DND-41 (cell line): Measurements from ENCODE around the gene ZNF175.

Experiments used
- ATAC-seq: fragments of 200-7000 bp; cut with Tn5 transposase; 3 replicates; pipeline ENCODE4 v1.9.1; 2021; ENCODE audit warnings: low read depth; ENCODE audit not compliant: insufficient read depth
- DNase-seq: peaks from one replicate; pipeline ENCODE4 v3.0.0-alpha.2; 2020
- H2AFZ ChIP-seq: 2 replicates; pipeline ENCODE4 v1.6.0; 2012; ENCODE audit warnings: low read depth, low read length
- H3K27ac ChIP-seq: 2 replicates; pipeline ENCODE4 v1.5.1; 2012; ENCODE audit warnings: low read length, inconsistent platforms
- H3K27me3 ChIP-seq: fragments of 200-600 bp; sonication (generic); 2 replicates; pipeline ENCODE4 v1.6.0; 2012; ENCODE audit warnings: low read length, mild to moderate bottlenecking, inconsistent platforms; ENCODE audit not compliant: insufficient read depth, poor library complexity
- H3K36me3 ChIP-seq: 2 replicates; pipeline ENCODE4 v1.5.1; 2012; ENCODE audit warnings: low read length, inconsistent platforms; ENCODE audit not compliant: insufficient read depth
- H3K4me1 ChIP-seq: 2 replicates; pipeline ENCODE4 v1.5.1; 2012; ENCODE audit warnings: mild to moderate bottlenecking, low read length; ENCODE audit not compliant: insufficient read depth
- H3K4me2 ChIP-seq: 2 replicates; pipeline ENCODE4 v1.6.0; 2012; ENCODE audit warnings: mild to moderate bottlenecking, moderate library complexity, low read length, inconsistent platforms; ENCODE audit not compliant: insufficient read depth
- H3K4me3 ChIP-seq, 2 experiments: fragments of 200-600 bp in 1 of 2; shearing (Covaris generic) in 1 of 2; 2 replicates each; pipeline ENCODE4 v1.5.1; 2012 to 2016; ENCODE audit warnings: inconsistent platforms in 2 of 2, low read length in 2 of 2, mild to moderate bottlenecking in 2 of 2, low read depth in 1 of 2, moderate library complexity in 1 of 2
- H3K79me2 ChIP-seq: 2 replicates; pipeline ENCODE4 v1.6.0; 2012; ENCODE audit warnings: low read length, inconsistent platforms; ENCODE audit not compliant: insufficient read depth
- H3K9ac ChIP-seq: 2 replicates; pipeline ENCODE4 v1.6.0; 2012; ENCODE audit warnings: low read depth, mild to moderate bottlenecking, inconsistent platforms, low read length, moderate library complexity
- H3K9me3 ChIP-seq: 2 replicates; pipeline ENCODE4 v1.5.1; 2012; ENCODE audit warnings: low read length, moderate library complexity, mild to moderate bottlenecking, inconsistent platforms; ENCODE audit not compliant: insufficient read depth, severe bottlenecking
- H4K20me1 ChIP-seq: 2 replicates; pipeline ENCODE4 v1.6.0; 2012; ENCODE audit warnings: low read length; ENCODE audit not compliant: insufficient read depth
- EZH2 ChIP-seq: IDR thresholded peaks from 3 replicates; pipeline ENCODE4 v1.6.1; 2012; ENCODE audit warnings: borderline replicate concordance, low read depth, mild to moderate bottlenecking, moderate library complexity, low read length, inconsistent platforms; ENCODE audit not compliant: severe bottlenecking
- TF ChIP-seq, protein P1 (sequence below): IDR thresholded peaks from 2 replicates; pipeline ENCODE4 v1.5.1; 2012; ENCODE audit warnings: borderline replicate concordance, low read length, moderate library complexity, mild to moderate bottlenecking; ENCODE audit not compliant: poor library complexity, severe bottlenecking; ENCODE audit errors: extremely low read depth

The ZNF175 gene

DNA sequence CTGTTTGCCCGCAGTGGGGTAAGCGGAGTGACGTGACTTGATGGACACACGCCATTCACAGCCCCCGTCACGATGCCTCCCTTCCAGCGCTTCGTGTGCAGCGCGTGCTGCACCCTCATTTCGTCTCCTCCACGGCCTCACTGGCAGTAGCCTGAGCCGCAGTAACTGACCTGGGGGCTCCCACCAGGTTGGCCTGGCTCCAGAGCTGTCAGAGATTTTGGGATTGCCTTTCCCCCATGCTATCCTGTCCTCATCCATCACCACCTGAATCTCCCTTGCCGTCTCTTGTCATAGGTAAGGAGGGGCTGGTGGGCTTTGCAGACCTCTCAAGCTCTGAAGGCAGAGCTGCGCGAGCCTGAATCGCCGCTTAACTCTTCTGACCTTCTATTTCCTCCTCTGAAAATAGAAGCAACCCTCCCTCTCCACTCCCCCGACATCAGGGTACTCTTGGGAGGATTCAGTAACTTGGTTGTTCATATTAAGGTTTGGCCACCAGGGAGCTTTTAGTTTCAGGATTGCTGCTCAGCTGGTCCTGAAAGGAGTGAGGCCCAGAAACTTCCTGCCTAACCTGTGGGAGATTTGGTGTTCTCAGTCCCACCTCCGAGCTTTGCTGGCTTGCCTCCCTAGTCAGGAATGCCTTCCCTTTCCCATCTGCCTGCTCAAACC is 31.2 kb downstream of the ZNF175 start:
- no peak overlapping the region for H3K9ac ChIP-seq
- no peaks in the 10 kb centered on the region for H3K9me3 ChIP-seq
- no peak overlapping the region for H3K4me3 ChIP-seq
- H4K20me1 ChIP-seq, result no peaks in the 10 kb centered on the region
- H3K36me3 ChIP-seq, result no peaks in the 10 kb centered on the region
- H3K4me2 ChIP-seq, result no peak overlapping the region
- H3K27ac ChIP-seq, result no peak overlapping the region
- no peaks in the 10 kb centered on the region for H3K27me3 ChIP-seq
- TF ChIP-seq, protein P1, sequence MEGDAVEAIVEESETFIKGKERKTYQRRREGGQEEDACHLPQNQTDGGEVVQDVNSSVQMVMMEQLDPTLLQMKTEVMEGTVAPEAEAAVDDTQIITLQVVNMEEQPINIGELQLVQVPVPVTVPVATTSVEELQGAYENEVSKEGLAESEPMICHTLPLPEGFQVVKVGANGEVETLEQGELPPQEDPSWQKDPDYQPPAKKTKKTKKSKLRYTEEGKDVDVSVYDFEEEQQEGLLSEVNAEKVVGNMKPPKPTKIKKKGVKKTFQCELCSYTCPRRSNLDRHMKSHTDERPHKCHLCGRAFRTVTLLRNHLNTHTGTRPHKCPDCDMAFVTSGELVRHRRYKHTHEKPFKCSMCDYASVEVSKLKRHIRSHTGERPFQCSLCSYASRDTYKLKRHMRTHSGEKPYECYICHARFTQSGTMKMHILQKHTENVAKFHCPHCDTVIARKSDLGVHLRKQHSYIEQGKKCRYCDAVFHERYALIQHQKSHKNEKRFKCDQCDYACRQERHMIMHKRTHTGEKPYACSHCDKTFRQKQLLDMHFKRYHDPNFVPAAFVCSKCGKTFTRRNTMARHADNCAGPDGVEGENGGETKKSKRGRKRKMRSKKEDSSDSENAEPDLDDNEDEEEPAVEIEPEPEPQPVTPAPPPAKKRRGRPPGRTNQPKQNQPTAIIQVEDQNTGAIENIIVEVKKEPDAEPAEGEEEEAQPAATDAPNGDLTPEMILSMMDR, result no peak
- no peak for TF ChIP-seq EZH2
- no peaks in the 10 kb centered on the region for H3K4me1 ChIP-seq
- H2AFZ ChIP-seq, result no peak overlapping the region
- no peak for DNase-seq
- H3K79me2 ChIP-seq, result no peaks in the 10 kb centered on the region
- no peak for ATAC-seq

DNA sequence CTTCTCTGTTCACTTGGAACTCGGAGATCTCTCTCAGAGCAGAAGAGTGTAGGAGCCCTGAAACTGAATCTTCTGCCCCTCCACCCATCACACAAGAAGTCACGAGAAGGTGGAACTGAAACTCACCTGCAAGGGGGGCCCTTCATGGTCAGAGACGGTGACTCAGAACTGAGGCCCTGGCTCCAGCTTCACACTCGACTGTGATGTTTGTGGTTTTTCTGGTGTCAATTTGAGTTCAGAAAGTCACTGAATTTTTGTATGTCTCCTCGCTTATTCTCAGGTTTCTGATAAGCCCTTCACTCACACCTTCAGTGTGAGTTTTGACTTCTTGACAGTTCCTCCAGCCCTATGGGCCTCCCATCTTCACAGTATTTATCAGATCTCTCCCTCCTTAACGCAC is 36.0 kb downstream of the ZNF175 start:
- no peak overlapping the region for H3K4me2 ChIP-seq
- no peak overlapping the region for H3K4me3 ChIP-seq
- no peaks in the 10 kb centered on the region for H3K79me2 ChIP-seq
- no peaks in the 10 kb centered on the region for H4K20me1 ChIP-seq
- no peaks in the 10 kb centered on the region for H3K4me1 ChIP-seq
- no peaks in the 10 kb centered on the region for H3K36me3 ChIP-seq
- DNase-seq (no peak), ATAC-seq (no peak)
- H3K27me3 ChIP-seq, result no peaks in the 10 kb centered on the region
- H3K9ac ChIP-seq, result no peak overlapping the region
- no peak overlapping the region for H3K27ac ChIP-seq
- no peak overlapping the region for H2AFZ ChIP-seq
- TF ChIP-seq, protein P1, result no peak
- TF ChIP-seq EZH2, result no peak
- H3K9me3 ChIP-seq, result no peaks in the 10 kb centered on the region

DNA sequence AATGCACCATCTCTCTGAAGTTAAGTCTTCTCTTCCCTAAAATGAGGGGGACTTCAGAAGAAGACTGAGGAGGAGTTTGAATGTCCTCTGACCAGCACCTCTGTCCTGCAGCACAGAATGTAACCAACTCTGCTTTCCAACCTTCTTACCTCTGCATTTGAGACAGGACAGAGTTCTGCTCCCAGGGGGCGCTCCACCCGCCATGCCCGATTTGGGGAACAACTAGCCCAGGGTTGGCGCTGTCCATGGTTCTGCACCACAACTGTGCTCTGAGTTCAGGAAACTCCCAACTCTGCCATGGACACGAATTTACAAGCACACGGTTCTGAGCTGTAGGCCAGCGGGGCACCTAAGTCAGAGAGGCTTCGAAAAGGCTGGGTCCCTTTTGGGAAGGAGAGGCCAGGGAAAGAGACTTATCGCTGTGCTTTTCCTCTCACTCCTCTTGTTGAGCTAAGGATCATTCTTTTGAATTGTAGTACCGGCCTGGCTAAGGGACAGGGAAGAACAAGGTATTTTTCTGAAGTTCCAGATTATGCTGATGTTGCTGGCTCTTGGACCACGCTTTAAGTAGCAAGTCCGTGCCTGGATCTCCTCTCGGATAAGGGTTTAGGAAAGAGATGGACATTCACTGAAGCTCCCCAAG is 37.0 kb downstream of the ZNF175 start:
- Histone ChIP-seq H3K4me3 (no peak overlapping the region), H3K27ac (no peak overlapping the region), H3K79me2 (no peaks in the 10 kb centered on the region), H3K36me3 (no peaks in the 10 kb centered on the region), H2AFZ (no peak overlapping the region), H3K9ac (no peak overlapping the region), H3K27me3 (no peaks in the 10 kb centered on the region), H3K9me3 (no peaks in the 10 kb centered on the region), H4K20me1 (no peaks in the 10 kb centered on the region), H3K4me1 (no peaks in the 10 kb centered on the region), H3K4me2 (no peak overlapping the region)
- TF ChIP-seq, protein P1, result peak; percentile 93
- no peak for TF ChIP-seq EZH2
- DNase-seq, result peak; percentile 85
- ATAC-seq, result peak; percentile 78
